Heart right ventricle (tissue), 16 donors: ENCODE measurements around the gene CA14. TPM values are rescaled to one million over a fixed set of nuclear protein-coding genes. Genes with fewer than 3 reads are reported as not detected.

ENCODE experiments used
- ATAC-seq, 8 donors: fragments of 200-7000 bp; cut with Tn5 transposase; one replicate each; pipeline ENCODE4 v1.9.1; 2020; ENCODE audit warnings: mild to moderate bottlenecking in 8 of 8, moderate library complexity in 8 of 8, moderate number of reproducible peaks in 1 of 8
- DNase-seq, 2 donors: peaks; one replicate each; pipeline ENCODE4 v3.0.0-alpha.2; 2020
- H3K27ac ChIP-seq, 10 donors: fragments of 200-600 bp; sonication (generic) in 2 of 10; one replicate each; pipeline versions ENCODE4 v1.5.0 to v1.8.0; 2020 to 2022; ENCODE audit warnings: mild to moderate bottlenecking in 3 of 10
- H3K27me3 ChIP-seq, 7 donors: fragments of 200-600 bp; one replicate each; pipeline ENCODE4 v1.8.0; 2021 to 2022; ENCODE audit warnings: mild to moderate bottlenecking in 2 of 7
- H3K36me3 ChIP-seq, 9 donors: fragments of 200-600 bp; sonication (generic) in 1 of 9; one replicate each; pipeline versions ENCODE4 v1.5.0 to v1.8.0; 2020 to 2022; ENCODE audit warnings: mild to moderate bottlenecking in 2 of 9
- H3K4me1 ChIP-seq, 9 donors: fragments of 200-600 bp; sonication (generic) in 1 of 9; one replicate each; pipeline versions ENCODE4 v1.5.0 to v1.8.0; 2020 to 2022; ENCODE audit warnings: mild to moderate bottlenecking in 4 of 9
- H3K4me3 ChIP-seq, 10 donors: fragments of 200-600 bp; sonication (generic) in 2 of 10; one replicate each; pipeline versions ENCODE4 v1.5.0 to v1.8.0; 2020 to 2022; ENCODE audit warnings: mild to moderate bottlenecking in 7 of 10, moderate library complexity in 2 of 10
- H3K9me3 ChIP-seq, 11 donors: fragments of 200-600 bp in 10 of 11; sonication (generic) in 2 of 11; one replicate each; pipeline versions ENCODE4 v1.5.0 to v1.8.0; 2013 to 2022; ENCODE audit warnings: mild to moderate bottlenecking in 2 of 11, control low read depth in 1 of 11, moderate library complexity in 1 of 11
- WGBS, 2 donors: extraction: QIAGEN DNeasy Blood & Tissue Kit; methylation state at CpG; one replicate each; pipeline ENCODE4 v1.1.7; 2013; ENCODE audit warnings: inconsistent platforms in 1 of 2; 5-methylcytosine and 5-hydroxymethylcytosine counted together
- intact Hi-C, 10 donors: fragments of 100-400 bp; cut with DNase I; formaldehyde crosslinking; loops; one replicate each; pipeline versions ENCODE4 v1.11.1 to v1.14.2; 2022
- polyA plus RNA-seq, 2 donors: library from polyadenylated mRNA; stranded (reverse); fragments of 200-250 nt; gene quantifications; one replicate each; pipeline ENCODE4 v1.2.3, GENCODE V29; 2013
- total RNA-seq, 10 donors: library from RNA; stranded (reverse); fragmentation: NEBNext Ultra II Directional in 3 of 10; extraction: Animal tissue kit (Norgen Biotek cat#: 25700) in 3 of 10; gene quantifications; one replicate each; pipeline versions ENCODE4 v1.2.1 to v1.2.4, GENCODE V29; 2021 to 2023
- TF ChIP-seq, protein P1 (sequence below), 9 donors: fragments of 200-600 bp; sonication (generic) in 2 of 9; IDR thresholded peaks; one replicate each; pipeline versions ENCODE4 v1.5.0 to v1.8.0; 2021 to 2022; ENCODE audit warnings: antibody characterized with exemption in 9 of 9, mild to moderate bottlenecking in 5 of 9, moderate library complexity in 1 of 9
- donor health status: Arrhythmogenic right ventricular cardiomyopathy.
- donor health status: ischemic (EF 13 %, LVEDD 7.1; RV severe dilation, severe dysfunction).
- donor health status: healthy with polysubstance abuse.
- donor health status: DM: no; HTN: yes; CAD: no.
- donor health status: DM: no; HTN: no; CAD: no.
- donor health status: ischemic (EF 25% LVEDD 6.9; RV normal size, moderate dysfunction).
- donor health status: ischemic (EF 25% LVEDD 5.7; RV mildly dilated, moderate dysfunction).
- donor health status: healthy.
- donor health status: DM: yes; HTN: yes; CAD: no.
- donor health status: Ischemic cardiomyopathy.
- donor health status: ischemic (EF 35%, LVEDD 5.7; RV mildly dilated, moderate dysfunction).
- donor health status: nonischemic (EF 11% LVEDD 7.7; RV severe dilation, severe dysfunction).
- donor health status: DM: yes; HTN: yes; CAD: no.
- donor health status: PGD.
- donor health status: ischemic (EF 29% LVEDD 5.4; RV normal size, mild dysfunction).
- donor health status: nonischemic (EF 23%, LVEDD 6.1; RV moderate dilation, normal function).

Gene CA14
- total and polyA plus RNA-seq, 12 donors: 0.48 to 18.5 (median 3.4) TPM

DNA sequence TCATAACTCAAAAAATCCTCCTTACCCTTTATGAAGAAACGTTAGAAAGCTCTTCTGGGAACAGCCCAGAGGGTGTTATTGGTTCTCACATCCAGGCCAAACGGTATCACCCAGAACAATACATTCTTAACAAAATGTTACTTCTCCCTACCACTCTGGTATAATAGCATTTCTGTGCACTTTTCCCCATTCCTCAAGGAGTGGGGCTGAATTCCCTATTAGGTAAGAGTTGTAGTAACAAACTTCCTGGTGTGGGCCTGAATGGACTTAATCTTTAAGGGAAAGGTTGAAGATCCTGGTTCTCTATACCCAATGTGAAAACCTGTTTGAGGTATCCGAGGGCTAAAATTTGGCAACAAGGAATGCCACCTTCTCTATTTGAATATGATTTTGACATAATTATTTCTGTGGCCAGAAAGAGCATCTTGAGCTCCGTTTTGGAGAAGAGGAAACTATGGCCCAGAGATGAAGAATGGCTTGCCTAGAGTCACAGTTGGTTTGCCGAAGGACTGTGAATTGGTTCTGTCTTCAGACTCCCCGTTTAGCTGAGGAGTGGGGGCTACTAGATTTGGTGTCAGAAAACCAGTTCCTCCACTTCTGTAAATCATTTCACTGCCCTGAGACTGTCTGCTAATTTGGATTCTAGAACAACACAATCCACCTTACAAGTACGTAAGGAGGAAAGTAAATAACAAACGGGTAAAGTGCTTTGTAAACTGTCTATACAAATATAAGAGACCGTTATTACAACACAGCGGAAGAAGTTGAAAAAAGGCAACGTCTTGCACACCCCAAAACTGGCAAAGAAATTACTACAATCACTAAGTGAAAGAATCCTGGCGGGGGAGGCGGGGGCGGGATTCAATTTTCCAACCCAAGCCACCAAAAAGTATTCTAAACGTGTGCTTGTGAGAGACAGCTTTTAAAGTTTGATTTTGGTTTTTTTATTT is 23.9 kb upstream of the CA14 start:
- Histone ChIP-seq H3K27ac (peak overlapping the region in 9 of 10 donors; percentile 95 to 100 (median 99)), H3K9me3 (no peaks in the 10 kb centered on the region), H3K4me1 (peaks cover 0 to 20% (median 15%) of the 10 kb centered on the region in 9 donors), H3K27me3 (no peaks in the 10 kb centered on the region), H3K36me3 (peaks cover 0 to 31% (median 2%) of the 10 kb centered on the region in 9 donors), H3K4me3 (peak overlapping the region; percentile 80 to 97 (median 90))
- ATAC-seq: no peak
- intact Hi-C loops: loop anchor here in 1 of 10 donors (2.0 kb wide), 1 partner anchor 19 kb away; no protein-coding TSS in a partner anchor
- 13% methylated on average over 15 of the region's 15 CpGs for WGBS, 2 donors
- TF ChIP-seq, protein P1, sequence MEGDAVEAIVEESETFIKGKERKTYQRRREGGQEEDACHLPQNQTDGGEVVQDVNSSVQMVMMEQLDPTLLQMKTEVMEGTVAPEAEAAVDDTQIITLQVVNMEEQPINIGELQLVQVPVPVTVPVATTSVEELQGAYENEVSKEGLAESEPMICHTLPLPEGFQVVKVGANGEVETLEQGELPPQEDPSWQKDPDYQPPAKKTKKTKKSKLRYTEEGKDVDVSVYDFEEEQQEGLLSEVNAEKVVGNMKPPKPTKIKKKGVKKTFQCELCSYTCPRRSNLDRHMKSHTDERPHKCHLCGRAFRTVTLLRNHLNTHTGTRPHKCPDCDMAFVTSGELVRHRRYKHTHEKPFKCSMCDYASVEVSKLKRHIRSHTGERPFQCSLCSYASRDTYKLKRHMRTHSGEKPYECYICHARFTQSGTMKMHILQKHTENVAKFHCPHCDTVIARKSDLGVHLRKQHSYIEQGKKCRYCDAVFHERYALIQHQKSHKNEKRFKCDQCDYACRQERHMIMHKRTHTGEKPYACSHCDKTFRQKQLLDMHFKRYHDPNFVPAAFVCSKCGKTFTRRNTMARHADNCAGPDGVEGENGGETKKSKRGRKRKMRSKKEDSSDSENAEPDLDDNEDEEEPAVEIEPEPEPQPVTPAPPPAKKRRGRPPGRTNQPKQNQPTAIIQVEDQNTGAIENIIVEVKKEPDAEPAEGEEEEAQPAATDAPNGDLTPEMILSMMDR (IDR thresholded peaks at IDR 0.05): no peak
- DNase-seq: no peak

DNA sequence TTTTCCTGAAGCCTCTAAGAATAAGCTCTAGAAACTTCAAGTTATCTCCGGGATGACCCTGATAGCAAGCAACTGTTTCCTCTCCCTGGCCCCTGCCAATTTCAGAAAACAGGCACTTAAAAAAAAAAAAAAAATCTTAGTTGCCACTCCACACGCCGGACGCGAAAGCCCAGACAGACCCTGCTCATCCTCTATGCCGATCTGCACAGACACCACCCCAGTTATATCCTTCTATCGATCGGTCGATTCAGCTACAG is 23.3 kb upstream of the CA14 start:
- Histone ChIP-seq H3K9me3 (no peaks in the 10 kb centered on the region), H3K27me3 (no peaks in the 10 kb centered on the region), H3K27ac (peak overlapping the region; percentile 87 to 100 (median 98)), H3K4me3 (peak overlapping the region; percentile 80 to 97 (median 90)), H3K4me1 (peaks cover 0 to 20% (median 15%) of the 10 kb centered on the region in 9 donors), H3K36me3 (peaks cover 0 to 25% (median 0%) of the 10 kb centered on the region in 9 donors)
- intact Hi-C loops: loop anchor here in 1 of 10 donors (2.0 kb wide), 1 partner anchor 19 kb away; no protein-coding TSS in a partner anchor
- TF ChIP-seq, protein P1 (IDR thresholded peaks at IDR 0.05): no peak
- WGBS, 2 donors: 0% methylated on average over 9 of the region's 9 CpGs
- DNase-seq (no peak), ATAC-seq (peak in 4 of 8 donors; percentile 2 to 19 (median 8))

DNA sequence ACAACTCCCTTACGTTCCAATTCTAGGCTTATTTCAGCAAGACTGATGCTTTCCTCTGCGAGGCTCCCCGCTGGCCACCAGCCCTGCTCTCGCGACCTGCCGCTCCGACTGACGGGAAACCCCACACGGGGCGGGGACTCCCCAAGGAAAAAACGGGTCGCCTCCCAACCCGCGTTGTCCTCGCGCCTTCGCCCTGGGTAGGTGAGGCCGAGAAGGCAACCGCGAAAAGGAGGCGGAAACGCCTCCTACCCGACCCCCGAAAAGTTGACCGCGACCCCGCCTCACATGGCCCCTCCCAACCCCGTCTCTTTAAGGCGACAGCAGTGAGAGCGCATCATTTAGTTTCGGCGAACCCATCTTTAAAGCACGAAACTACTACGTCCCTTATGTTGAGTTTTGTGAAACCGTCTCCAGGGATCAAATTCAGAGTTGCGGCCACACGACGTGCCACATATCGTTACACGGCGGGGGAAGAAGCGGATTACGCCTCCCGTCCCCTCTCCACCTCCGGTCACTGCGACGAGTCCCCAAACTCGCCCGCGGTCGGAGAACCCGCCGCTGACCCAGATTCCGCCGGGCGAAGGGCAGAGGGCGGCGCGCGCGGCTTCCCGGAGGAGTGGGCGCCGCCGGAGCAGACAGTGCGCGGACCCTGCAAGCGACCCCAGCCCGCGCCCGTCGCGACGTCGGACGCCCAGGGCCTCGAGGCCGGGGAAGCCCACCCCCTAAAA is 22.8 kb upstream of the CA14 start:
- peak; percentile 82 to 84 for DNase-seq
- Histone ChIP-seq H3K9me3 (no peaks in the 10 kb centered on the region), H3K27ac (peak overlapping the region; percentile 87 to 100 (median 98)), H3K4me3 (peak overlapping the region; percentile 80 to 97 (median 90)), H3K4me1 (peaks cover 0 to 20% (median 15%) of the 10 kb centered on the region in 9 donors), H3K27me3 (no peaks in the 10 kb centered on the region), H3K36me3 (peaks cover 0 to 20% (median 0%) of the 10 kb centered on the region in 9 donors)
- intact Hi-C loops: loop anchor here in 2 of 10 donors (2.0 to 5.0 kb wide), 2 partner anchors 20 to 38 kb away; partner anchors contain the start of gene C1orf54 (in 1 of the 2)
- WGBS, 2 donors: 0% methylated on average over 78 of the region's 78 CpGs
- peak; percentile 59 to 75 (median 68) for ATAC-seq
- TF ChIP-seq, protein P1 (IDR thresholded peaks at IDR 0.05): no peak

DNA sequence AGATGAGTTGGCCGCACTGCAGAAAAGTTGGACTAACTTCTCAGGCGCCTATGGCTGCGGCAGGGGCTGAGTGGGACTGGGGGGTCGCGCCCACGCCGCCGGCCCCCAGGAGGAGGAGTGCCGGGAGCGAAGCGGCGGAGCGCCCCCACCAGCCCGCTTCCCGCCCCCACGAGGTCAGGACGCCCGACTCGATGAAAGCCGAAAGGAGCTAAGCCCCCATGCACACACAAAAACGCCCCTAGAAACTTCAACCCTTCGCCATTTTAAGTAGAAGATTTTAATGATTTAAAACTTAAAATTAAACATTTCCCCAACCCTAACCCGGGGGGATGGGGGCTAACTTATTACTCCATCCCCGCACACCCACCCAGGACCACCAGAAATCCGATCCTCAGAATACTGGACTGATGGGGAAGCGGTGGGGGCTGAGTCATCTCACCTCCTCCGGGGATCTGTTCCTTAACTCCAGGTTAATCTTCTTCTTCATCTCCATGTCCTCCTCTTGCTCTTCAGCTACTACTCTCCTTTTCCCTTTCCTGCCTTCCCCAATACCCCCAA is 22.2 kb upstream of the CA14 start:
- Histone ChIP-seq H3K27ac (peak overlapping the region; percentile 87 to 100 (median 98)), H3K9me3 (no peaks in the 10 kb centered on the region), H3K27me3 (no peaks in the 10 kb centered on the region), H3K4me1 (peaks cover 0 to 20% (median 15%) of the 10 kb centered on the region in 9 donors), H3K4me3 (peak overlapping the region; percentile 80 to 97 (median 90)), H3K36me3 (peaks cover 0 to 14% (median 0%) of the 10 kb centered on the region in 9 donors)
- 0 to 1% methylated on average over 26 to 27 of the region's 27 CpGs for WGBS, 2 donors
- peak; percentile 12 to 56 (median 24) for ATAC-seq
- TF ChIP-seq, protein P1 (IDR thresholded peaks at IDR 0.05): peak in 1 of 9 donors; percentile 25
- intact Hi-C loops: loop anchor here in 2 of 10 donors (2.0 to 5.0 kb wide), 2 partner anchors 21 to 37 kb away; partner anchors contain the start of gene C1orf54 (in 1 of the 2)
- peak; percentile 21 to 28 for DNase-seq
